GM19395 (cell line): ENCODE data around the gene PIEZO1.
"Not testable (repeated sequence)": the region's sequence is repeated elsewhere in the genome, so short reads cannot be mapped to it uniquely, and the experiment has no call there.

Source experiments
- ATAC-seq: cut with Tn5 transposase; IDR thresholded peaks from one replicate; pipeline ENCODE4 v1.9.1; 2021; ENCODE audit warnings: mild to moderate bottlenecking, moderate library complexity; ENCODE audit not compliant: unreplicated experiment

Gene PIEZO1

GRCh38 chr16:88677721-88678120 lies 107.3 kb downstream of the PIEZO1 start:
- ATAC-seq = no peak

- no peak for ATAC-seq
Observed at GRCh38 chr16:88676502-88677242, 108.3 kb downstream of the PIEZO1 start.

- ATAC-seq = no peak
Observed at GRCh38 chr16:88673716-88674379, 111.2 kb downstream of the PIEZO1 start.

GRCh38 chr16:88672776-88673175 lies 112.2 kb downstream of the PIEZO1 start:
- no peak for ATAC-seq

- ATAC-seq = no peak
Observed at GRCh38 chr16:88671806-88672205, 113.2 kb downstream of the PIEZO1 start.

- ATAC-seq = no peak
Observed at GRCh38 chr16:88669980-88670379, 115.0 kb downstream of the PIEZO1 start.

GRCh38 chr16:88669493-88669892 lies 115.5 kb downstream of the PIEZO1 start:
- not testable (repeated sequence) for ATAC-seq

- ATAC-seq = no peak
Observed at GRCh38 chr16:88667461-88667860, 117.6 kb downstream of the PIEZO1 start.

- no peak for ATAC-seq
Observed at GRCh38 chr16:88665570-88665969, 119.5 kb downstream of the PIEZO1 start.
